ENCODE data around the gene BAZ1A. TPM values are rescaled to one million over a fixed set of nuclear protein-coding genes. Genes with fewer than 3 reads are reported as not detected.

Gene BAZ1A
- total RNA-seq, 1 experiment from 2014 or later: 17.8 TPM

- no peak overlapping the region for H2AFZ ChIP-seq (ENCODE audit: low read length)
- no peak overlapping the region for H3K4ac ChIP-seq (ENCODE audit: low read depth, low read length)
- no peak overlapping the region for H3K23ac ChIP-seq (ENCODE audit: insufficient read length, low read depth, low read length)
- WGBS (ENCODE audit: extremely low coverage, insufficient read length, low lambda C conversion rate): no CpG with 5 or more reads among the region's 4 CpGs
- TF ChIP-seq CTCF (conservative IDR thresholded peaks at IDR 0.05): no peak
- H3K27ac ChIP-seq (ENCODE audit: insufficient read length, low read depth, low read length): no peak overlapping the region
- no peaks in the 10 kb centered on the region for H3K79me1 ChIP-seq (ENCODE audit: insufficient read depth, low read depth, low read length, poor library complexity, severe bottlenecking)
- no peak overlapping the region for H4K5ac ChIP-seq (ENCODE audit: insufficient read length, low read depth, low read length)
- no peak overlapping the region for H2BK20ac ChIP-seq (ENCODE audit: low read depth, low read length, poor library complexity, severe bottlenecking)
- Mint-ChIP-seq H3K4me3 (no peak overlapping the region), H3K4me1 (no peaks in the 10 kb centered on the region), H3K36me3 (ENCODE audit: insufficient read depth in 1 of 3, low read depth in 3 of 3) (peaks cover 2 to 34% (median 4%) of the 10 kb centered on the region in 3 experiments; a peak in 4 of 7 replicates), H3K9me3 (no peaks in the 10 kb centered on the region), H3K27me3 (ENCODE audit: low read depth) (no peaks in the 10 kb centered on the region), H3K27ac (no peak overlapping the region)
- H2AK5ac ChIP-seq (ENCODE audit: insufficient read length, low read length): no peak overlapping the region
- no peak for DNase-seq
- no peak overlapping the region for H3K18ac ChIP-seq (ENCODE audit: insufficient read length, low read depth, low read length)
- no peak overlapping the region for H2BK120ac ChIP-seq (ENCODE audit: low read depth, low read length, poor library complexity, severe bottlenecking)
- H3K27me3 ChIP-seq (ENCODE audit: insufficient read depth, low read length): no peaks in the 10 kb centered on the region
- H3K9ac ChIP-seq (ENCODE audit: extremely low read depth, insufficient read length, low read length): no peak overlapping the region
- no peak overlapping the region for H2BK12ac ChIP-seq (ENCODE audit: insufficient read length, low read depth, low read length)
- H2BK15ac ChIP-seq (ENCODE audit: low read depth, low read length): no peak overlapping the region
- no peak overlapping the region for H4K8ac ChIP-seq (replicated peaks; ENCODE audit: insufficient read length, low read depth, low read length)
- H2BK5ac ChIP-seq (ENCODE audit: insufficient read length, low read length): no peak overlapping the region
- no peaks in the 10 kb centered on the region for H3K79me2 ChIP-seq (ENCODE audit: insufficient read depth, low read length)
- H3K56ac ChIP-seq (ENCODE audit: insufficient read length, low read depth, low read length): no peak overlapping the region
- no peak overlapping the region for H3K4me2 ChIP-seq (ENCODE audit: insufficient read depth, insufficient read length, low read length)
- H4K91ac ChIP-seq (ENCODE audit: insufficient read length, low read depth, low read length): no peak overlapping the region
- H3K4me1 ChIP-seq (ENCODE audit: insufficient read depth, low read length): no peaks in the 10 kb centered on the region
- no peaks in the 10 kb centered on the region for H3K23me2 ChIP-seq (ENCODE audit: insufficient read length, low read depth, low read length, poor library complexity, severe bottlenecking)
- H3K14ac ChIP-seq (ENCODE audit: insufficient read depth, low read length): no peak overlapping the region
- H3K9me3 ChIP-seq (ENCODE audit: control insufficient read depth, low read depth, low read length): no peaks in the 10 kb centered on the region
- H3T11ph ChIP-seq (ENCODE audit: low read length): no peak overlapping the region
- H4K20me1 ChIP-seq (ENCODE audit: control insufficient read depth, insufficient read depth, insufficient read length): no peaks in the 10 kb centered on the region
These were observed 99.2 kb downstream of the BAZ1A start for GRCh38 chr14:34775922-34776321.
